Activated naive CD8-positive, alpha-beta T cell treated with anti-CD3 and anti-CD28 coated beads, Interleukin-2, amount 10 ng/mL, durations not matched to agents 7 days and 5 days (primary cell): ENCODE measurements around the gene ASCC3. TPM values are rescaled to one million over a fixed set of nuclear protein-coding genes. Genes with fewer than 3 reads are reported as not detected.

Experiments used
- ATAC-seq: fragments of 150-1000 bp; cut with Tn5 transposase; one replicate; pipeline ENCODE4 v1.10.0; 2021; ENCODE audit warnings: low read depth, moderate library complexity
- POLR2A ChIA-PET: fragments of 350-600 bp; sonication (Branson Sonifier 250); formaldehyde crosslinking; loops from one replicate; lab custom pipeline; 2021; ENCODE audit warnings: antibody characterized with exemption; lab: Charles Lee
- DNase-seq: peaks from one replicate; pipeline ENCODE4 v3.0.0; 2021
- H3K27ac Mint-ChIP-seq: one replicate; pipeline ENCODE4 v1.8.0; 2022; ENCODE audit warnings: mild to moderate bottlenecking, mixed read lengths
- H3K27me3 Mint-ChIP-seq: one replicate; pipeline ENCODE4 v1.8.0; 2022; ENCODE audit warnings: mild to moderate bottlenecking, moderate library complexity, mixed read lengths
- H3K36me3 Mint-ChIP-seq: one replicate; pipeline ENCODE4 v1.8.0; 2021; ENCODE audit warnings: mild to moderate bottlenecking, mixed read lengths
- H3K4me1 Mint-ChIP-seq: one replicate; pipeline ENCODE4 v1.8.0; 2021; ENCODE audit warnings: mixed read lengths
- H3K4me3 Mint-ChIP-seq: one replicate; pipeline ENCODE4 v1.8.0; 2022; ENCODE audit warnings: mild to moderate bottlenecking, moderate library complexity, mixed read lengths
- H3K9me3 Mint-ChIP-seq: one replicate; pipeline ENCODE4 v1.8.0; 2021; ENCODE audit warnings: mixed read lengths
- total RNA-seq, 2 experiments: library from RNA; stranded (reverse); gene quantifications; one replicate each; pipeline ENCODE4 v1.2.3, GENCODE V29; 2021

The ASCC3 gene
- total RNA-seq, 2 experiments from 2014 or later = 54.7 to 59.6 TPM

GRCh38 chr6:100818066-100818465, 63.1 kb downstream of the ASCC3 start:
- H3K4me1 Mint-ChIP-seq = peaks cover 7% of the 10 kb centered on the region
- H3K27ac Mint-ChIP-seq = no peak overlapping the region
- H3K9me3 Mint-ChIP-seq = peaks cover 10% of the 10 kb centered on the region
- ATAC-seq (no peak), DNase-seq (no peak)
- POLR2A ChIA-PET = no interaction called here
- no peaks in the 10 kb centered on the region for H3K27me3 Mint-ChIP-seq
- peaks cover 59% of the 10 kb centered on the region for H3K36me3 Mint-ChIP-seq
- no peak overlapping the region for H3K4me3 Mint-ChIP-seq

GRCh38 chr6:100810015-100810414, 71.1 kb downstream of the ASCC3 start:
- Mint-ChIP-seq H3K4me1 (peaks cover 9% of the 10 kb centered on the region), H3K36me3 (peaks cover 27% of the 10 kb centered on the region), H3K9me3 (no peaks in the 10 kb centered on the region), H3K27ac (no peak overlapping the region), H3K4me3 (no peak overlapping the region), H3K27me3 (no peaks in the 10 kb centered on the region)
- ATAC-seq = no peak
- DNase-seq = no peak
- POLR2A ChIA-PET = no interaction called here

DNA sequence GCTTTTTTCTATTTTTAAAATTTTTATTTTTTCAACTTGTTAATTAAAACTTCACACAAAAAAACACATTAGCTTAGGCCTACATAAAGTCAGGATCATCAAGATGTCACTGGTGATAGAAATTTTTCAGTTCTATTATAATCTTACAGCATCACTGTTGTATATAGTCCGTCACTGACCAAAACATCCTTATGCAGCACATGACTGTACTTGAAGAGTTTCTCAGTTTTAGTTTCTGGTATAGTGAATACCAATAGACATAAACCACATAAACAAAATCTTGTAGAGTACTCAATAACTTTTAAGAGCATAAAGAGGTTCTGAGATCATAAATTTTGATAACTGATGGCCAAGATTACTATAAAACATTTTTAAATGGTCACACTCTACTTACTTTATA, 71.8 kb downstream of the ASCC3 start:
- no peaks in the 10 kb centered on the region for H3K9me3 Mint-ChIP-seq
- H3K36me3 Mint-ChIP-seq = peaks cover 29% of the 10 kb centered on the region
- H3K4me3 Mint-ChIP-seq = no peak overlapping the region
- DNase-seq = no peak
- POLR2A ChIA-PET = no interaction called here
- peaks cover 10% of the 10 kb centered on the region for H3K4me1 Mint-ChIP-seq
- no peak overlapping the region for H3K27ac Mint-ChIP-seq
- no peaks in the 10 kb centered on the region for H3K27me3 Mint-ChIP-seq
- ATAC-seq = no peak

DNA sequence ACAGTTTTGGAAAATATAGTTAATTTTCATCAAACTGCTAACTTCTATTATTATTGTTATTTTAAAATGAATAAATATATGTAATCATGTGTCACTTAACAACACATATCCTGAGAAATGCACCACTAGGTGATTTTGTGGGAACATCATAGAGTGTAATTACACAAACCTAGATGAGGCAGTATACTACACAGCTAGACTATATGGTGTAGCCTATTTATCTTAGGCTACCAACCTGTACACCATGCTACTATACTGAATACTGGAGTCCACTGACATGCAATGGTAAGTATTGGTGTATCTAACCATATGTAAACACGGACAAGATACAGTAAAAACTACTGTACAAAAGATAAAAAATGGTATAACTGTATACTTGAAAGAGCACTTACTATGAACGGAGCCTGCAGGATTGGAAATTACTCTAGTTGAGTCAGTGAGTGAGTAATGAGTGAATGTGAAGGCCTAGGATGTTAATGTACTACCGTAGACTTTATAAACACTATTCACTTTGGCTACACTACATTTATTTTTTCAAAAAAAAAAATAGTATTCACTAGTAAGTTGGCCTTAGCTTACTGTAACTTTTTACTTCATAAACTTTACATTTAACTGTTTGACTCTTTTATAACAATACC, 72.4 kb downstream of the ASCC3 start:
- H3K27ac Mint-ChIP-seq = no peak overlapping the region
- peaks cover 10% of the 10 kb centered on the region for H3K4me1 Mint-ChIP-seq
- H3K4me3 Mint-ChIP-seq = no peak overlapping the region
- DNase-seq (no peak), ATAC-seq (no peak)
- no peaks in the 10 kb centered on the region for H3K27me3 Mint-ChIP-seq
- POLR2A ChIA-PET = no interaction called here
- H3K36me3 Mint-ChIP-seq = peaks cover 27% of the 10 kb centered on the region
- no peaks in the 10 kb centered on the region for H3K9me3 Mint-ChIP-seq

DNA sequence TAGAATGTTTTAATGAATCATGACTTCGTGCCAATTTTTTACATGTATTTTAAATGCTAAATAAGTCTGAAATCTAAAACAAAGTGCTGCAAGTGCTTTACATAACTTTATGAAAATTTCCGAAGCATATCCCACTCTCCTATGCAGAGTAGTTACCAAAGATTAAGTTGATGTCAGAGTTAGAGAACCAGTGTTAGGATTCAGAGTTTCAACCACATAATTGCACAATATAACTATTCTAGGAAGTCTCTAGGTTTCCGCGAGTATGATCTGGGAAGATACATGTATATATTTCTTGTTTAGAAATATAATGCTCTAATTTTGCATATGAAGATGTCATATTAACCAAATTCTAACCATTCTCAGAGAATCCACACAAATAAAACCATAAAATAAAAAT, 74.8 kb downstream of the ASCC3 start:
- DNase-seq (no peak), ATAC-seq (no peak)
- no peaks in the 10 kb centered on the region for H3K27me3 Mint-ChIP-seq
- H3K36me3 Mint-ChIP-seq = peaks cover 21% of the 10 kb centered on the region
- no peaks in the 10 kb centered on the region for H3K9me3 Mint-ChIP-seq
- H3K27ac Mint-ChIP-seq = no peak overlapping the region
- POLR2A ChIA-PET = no interaction called here
- H3K4me1 Mint-ChIP-seq = peaks cover 8% of the 10 kb centered on the region
- H3K4me3 Mint-ChIP-seq = no peak overlapping the region

DNA sequence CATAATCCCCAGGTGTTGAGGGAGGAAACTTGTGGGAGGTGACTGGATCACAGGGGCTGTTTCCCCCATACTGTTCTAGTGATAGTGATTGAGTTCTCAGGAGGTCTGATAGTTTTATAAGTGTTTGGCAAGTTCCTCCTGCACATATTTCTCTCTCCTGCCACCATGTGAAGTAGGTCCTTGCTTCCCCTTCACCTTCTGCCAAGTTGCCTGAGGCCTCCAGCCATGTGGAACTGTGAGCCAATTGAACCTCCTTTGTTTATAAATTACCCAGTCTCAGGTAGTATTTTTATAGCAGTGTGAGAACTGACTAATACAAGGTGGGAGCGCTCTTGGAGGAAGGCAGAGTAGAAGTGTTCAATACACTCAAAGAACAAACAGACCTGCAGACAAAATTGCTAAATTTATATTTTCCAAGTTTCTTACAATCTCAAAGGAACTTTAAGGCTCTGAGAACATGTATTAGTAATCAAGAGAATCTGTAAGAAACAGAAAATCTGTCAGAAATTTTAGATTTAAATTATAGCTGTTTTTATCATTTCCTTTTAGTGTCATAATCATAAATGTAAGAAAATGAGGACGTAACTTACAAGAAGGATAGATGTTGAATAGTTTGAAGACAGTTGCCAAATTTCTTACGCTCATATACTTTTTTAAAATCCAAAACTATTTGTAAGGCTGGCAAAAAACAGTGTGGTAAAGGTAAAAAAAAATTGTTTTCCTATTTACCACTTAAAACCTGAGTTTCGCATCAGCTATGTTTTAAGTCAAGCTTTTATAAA, 77.7 kb downstream of the ASCC3 start:
- H3K27ac Mint-ChIP-seq = no peak overlapping the region
- ATAC-seq = no peak
- no peak for DNase-seq
- H3K9me3 Mint-ChIP-seq = no peaks in the 10 kb centered on the region
- POLR2A ChIA-PET = no interaction called here
- H3K4me1 Mint-ChIP-seq = peaks cover 4% of the 10 kb centered on the region
- H3K4me3 Mint-ChIP-seq = no peak overlapping the region
- peaks cover 16% of the 10 kb centered on the region for H3K36me3 Mint-ChIP-seq
- H3K27me3 Mint-ChIP-seq = no peaks in the 10 kb centered on the region

DNA sequence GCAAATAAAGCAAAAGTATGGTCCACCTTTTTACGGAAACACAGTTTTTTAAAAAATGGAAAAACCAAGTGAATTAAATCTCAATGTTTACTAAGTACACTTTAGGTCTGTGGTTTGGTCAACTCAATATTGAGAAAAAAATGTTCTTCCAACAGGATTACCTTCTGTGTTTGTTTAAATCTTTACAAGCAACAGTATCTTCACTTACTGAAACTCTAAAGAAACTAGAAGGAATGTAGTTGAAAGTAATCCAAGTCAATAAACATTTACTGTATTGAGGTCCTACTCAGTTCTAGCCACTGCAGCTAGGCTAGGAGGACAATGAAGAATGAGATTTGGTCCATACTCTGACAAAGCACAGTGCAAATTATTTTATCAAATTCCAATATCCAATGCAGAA, 80.1 kb downstream of the ASCC3 start:
- DNase-seq = no peak
- POLR2A ChIA-PET = no interaction called here
- no peak for ATAC-seq
- no peak overlapping the region for H3K27ac Mint-ChIP-seq
- no peak overlapping the region for H3K4me3 Mint-ChIP-seq
- peaks cover 16% of the 10 kb centered on the region for H3K36me3 Mint-ChIP-seq
- H3K4me1 Mint-ChIP-seq = peaks cover 4% of the 10 kb centered on the region
- no peaks in the 10 kb centered on the region for H3K9me3 Mint-ChIP-seq
- no peaks in the 10 kb centered on the region for H3K27me3 Mint-ChIP-seq

DNA sequence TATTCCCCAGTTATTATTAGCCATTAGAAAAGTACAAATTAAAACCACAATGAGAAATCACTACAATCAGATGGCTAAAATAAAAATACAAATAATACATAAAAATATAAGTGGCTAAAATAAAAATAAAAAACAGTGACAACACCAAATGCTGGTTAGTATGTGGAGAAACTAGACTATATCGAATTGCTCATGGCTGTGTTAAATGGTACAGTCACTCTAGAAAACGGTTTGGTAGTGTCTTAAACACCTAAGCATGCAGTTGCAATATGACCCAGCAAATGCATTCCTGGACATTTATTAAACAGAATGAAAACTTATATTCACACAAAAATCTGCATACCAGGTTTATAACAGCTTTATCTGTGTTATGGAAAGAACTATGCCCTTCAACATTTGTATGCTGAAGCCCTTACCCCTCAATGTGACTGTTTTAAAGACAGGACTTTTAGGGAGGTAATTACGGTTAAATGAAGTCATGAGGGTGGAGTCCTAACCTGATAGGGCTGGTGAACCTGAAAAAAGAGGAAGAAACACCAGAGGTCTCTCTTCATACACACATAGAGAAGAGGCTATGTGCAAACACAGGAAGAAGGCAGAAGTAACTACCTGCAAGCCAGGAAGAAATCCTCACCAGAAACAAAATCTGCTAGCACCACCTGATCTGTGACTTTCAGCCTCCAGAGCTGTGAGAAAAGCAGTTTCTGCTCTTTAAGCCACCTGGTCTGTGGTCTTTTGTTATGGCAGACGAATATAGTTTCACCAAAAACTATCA, 84.9 kb downstream of the ASCC3 start:
- ATAC-seq (no peak), DNase-seq (no peak)
- POLR2A ChIA-PET = no interaction called here
- H3K27me3 Mint-ChIP-seq = no peaks in the 10 kb centered on the region
- H3K9me3 Mint-ChIP-seq = no peaks in the 10 kb centered on the region
- H3K27ac Mint-ChIP-seq = no peak overlapping the region
- peaks cover 1% of the 10 kb centered on the region for H3K4me1 Mint-ChIP-seq
- no peak overlapping the region for H3K4me3 Mint-ChIP-seq
- H3K36me3 Mint-ChIP-seq = peaks cover 18% of the 10 kb centered on the region

GRCh38 chr6:100790084-100790483, 91.0 kb downstream of the ASCC3 start:
- peaks cover 29% of the 10 kb centered on the region for H3K36me3 Mint-ChIP-seq
- POLR2A ChIA-PET = no interaction called here
- no peaks in the 10 kb centered on the region for H3K9me3 Mint-ChIP-seq
- no peaks in the 10 kb centered on the region for H3K27me3 Mint-ChIP-seq
- no peak for DNase-seq
- H3K4me3 Mint-ChIP-seq = no peak overlapping the region
- ATAC-seq = no peak
- H3K27ac Mint-ChIP-seq = no peak overlapping the region
- H3K4me1 Mint-ChIP-seq = peaks cover 5% of the 10 kb centered on the region

GRCh38 chr6:100785982-100786381, 95.1 kb downstream of the ASCC3 start:
- Mint-ChIP-seq H3K27ac (no peak overlapping the region), H3K27me3 (no peaks in the 10 kb centered on the region), H3K36me3 (peaks cover 22% of the 10 kb centered on the region), H3K9me3 (no peaks in the 10 kb centered on the region), H3K4me3 (no peak overlapping the region), H3K4me1 (peaks cover 3% of the 10 kb centered on the region)
- POLR2A ChIA-PET = no interaction called here
- no peak for ATAC-seq
- DNase-seq = no peak

DNA sequence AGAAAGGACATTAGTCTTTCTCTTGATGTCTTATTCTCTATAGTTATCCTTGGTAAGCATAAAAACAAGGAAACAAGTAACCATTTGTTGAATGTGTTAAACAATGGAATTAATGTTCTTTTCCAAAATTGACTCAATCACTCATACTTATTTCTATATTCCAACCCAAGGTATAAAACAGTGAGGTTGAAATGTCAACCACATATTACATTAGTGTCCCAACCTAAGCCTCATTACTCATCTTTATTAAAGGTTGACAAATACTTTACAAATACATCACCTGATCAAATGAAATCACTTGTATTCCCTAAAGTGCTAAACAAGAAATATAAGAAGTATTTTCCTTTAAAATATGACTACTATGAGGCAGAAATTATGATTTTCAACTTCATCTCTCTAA, 100.5 kb downstream of the ASCC3 start:
- no peaks in the 10 kb centered on the region for H3K4me1 Mint-ChIP-seq
- POLR2A ChIA-PET = no interaction called here
- peaks cover 9% of the 10 kb centered on the region for H3K36me3 Mint-ChIP-seq
- ATAC-seq = no peak
- no peak overlapping the region for H3K27ac Mint-ChIP-seq
- H3K27me3 Mint-ChIP-seq = no peaks in the 10 kb centered on the region
- H3K4me3 Mint-ChIP-seq = no peak overlapping the region
- H3K9me3 Mint-ChIP-seq = no peaks in the 10 kb centered on the region
- DNase-seq = no peak

DNA sequence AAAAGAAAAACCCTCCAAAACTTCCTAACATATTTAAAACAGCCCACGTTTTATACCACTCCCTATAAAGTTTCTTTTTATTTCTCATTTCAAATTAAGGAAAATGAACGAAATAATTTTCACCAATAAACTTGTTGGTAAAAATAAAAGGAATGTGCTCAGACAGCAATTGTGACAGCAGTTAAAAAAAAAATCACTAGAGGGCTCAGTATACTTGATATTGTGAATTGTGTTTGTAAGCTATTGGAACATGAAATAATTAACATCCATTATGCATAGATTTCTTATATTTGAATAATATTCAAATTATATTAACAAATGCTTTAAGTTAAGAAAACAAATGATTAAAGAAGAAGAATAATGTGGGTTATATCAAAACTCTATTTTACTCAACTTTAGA, 105.5 kb downstream of the ASCC3 start:
- POLR2A ChIA-PET = no interaction called here
- H3K27me3 Mint-ChIP-seq = no peaks in the 10 kb centered on the region
- no peaks in the 10 kb centered on the region for H3K9me3 Mint-ChIP-seq
- no peaks in the 10 kb centered on the region for H3K4me1 Mint-ChIP-seq
- no peak overlapping the region for H3K4me3 Mint-ChIP-seq
- H3K27ac Mint-ChIP-seq = no peak overlapping the region
- DNase-seq = no peak
- H3K36me3 Mint-ChIP-seq = peaks cover 3% of the 10 kb centered on the region
- ATAC-seq = no peak

GRCh38 chr6:100774681-100775080, 106.4 kb downstream of the ASCC3 start:
- POLR2A ChIA-PET = no interaction called here
- H3K9me3 Mint-ChIP-seq = no peaks in the 10 kb centered on the region
- DNase-seq (no peak), ATAC-seq (no peak)
- H3K27ac Mint-ChIP-seq = no peak overlapping the region
- H3K4me3 Mint-ChIP-seq = no peak overlapping the region
- no peaks in the 10 kb centered on the region for H3K4me1 Mint-ChIP-seq
- H3K36me3 Mint-ChIP-seq = peaks cover 3% of the 10 kb centered on the region
- H3K27me3 Mint-ChIP-seq = no peaks in the 10 kb centered on the region
